Measurements from ENCODE around the gene PAX4.

The PAX4 gene

DNA sequence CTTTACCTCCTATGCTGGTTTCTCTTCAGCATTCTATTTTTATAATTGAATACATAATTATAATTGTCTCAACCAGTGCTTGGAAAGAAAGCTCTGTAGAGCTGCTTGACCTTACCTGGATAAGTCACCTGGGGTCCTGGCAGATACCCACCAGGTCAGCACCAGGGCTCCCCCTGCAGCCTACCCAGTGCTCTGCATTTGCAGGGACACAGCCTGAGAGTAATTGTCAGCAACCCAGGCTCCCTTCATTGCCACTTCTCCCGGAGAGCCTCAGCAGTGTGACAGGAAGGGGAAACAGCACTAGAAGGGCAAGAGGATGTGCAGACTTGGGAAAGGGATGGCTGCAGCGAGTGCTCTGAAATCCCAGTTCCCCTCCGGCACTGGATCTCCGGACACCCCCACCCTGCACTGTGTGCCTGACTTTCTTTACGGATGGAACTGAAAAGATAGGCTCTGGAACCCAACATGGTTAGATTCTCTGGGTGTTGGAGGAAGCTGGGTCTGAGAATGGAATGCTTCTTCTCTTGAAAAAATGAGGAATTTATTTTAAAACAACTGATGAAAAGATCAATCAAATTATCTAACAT, 11.4 kb upstream of the PAX4 start:
- DNase-seq = no peak

GRCh38 chr7:127628445-127628844, 10.5 kb upstream of the PAX4 start:
- no peak for DNase-seq

GRCh38 chr7:127625331-127625730, 7.4 kb upstream of the PAX4 start:
- no peak for DNase-seq

DNA sequence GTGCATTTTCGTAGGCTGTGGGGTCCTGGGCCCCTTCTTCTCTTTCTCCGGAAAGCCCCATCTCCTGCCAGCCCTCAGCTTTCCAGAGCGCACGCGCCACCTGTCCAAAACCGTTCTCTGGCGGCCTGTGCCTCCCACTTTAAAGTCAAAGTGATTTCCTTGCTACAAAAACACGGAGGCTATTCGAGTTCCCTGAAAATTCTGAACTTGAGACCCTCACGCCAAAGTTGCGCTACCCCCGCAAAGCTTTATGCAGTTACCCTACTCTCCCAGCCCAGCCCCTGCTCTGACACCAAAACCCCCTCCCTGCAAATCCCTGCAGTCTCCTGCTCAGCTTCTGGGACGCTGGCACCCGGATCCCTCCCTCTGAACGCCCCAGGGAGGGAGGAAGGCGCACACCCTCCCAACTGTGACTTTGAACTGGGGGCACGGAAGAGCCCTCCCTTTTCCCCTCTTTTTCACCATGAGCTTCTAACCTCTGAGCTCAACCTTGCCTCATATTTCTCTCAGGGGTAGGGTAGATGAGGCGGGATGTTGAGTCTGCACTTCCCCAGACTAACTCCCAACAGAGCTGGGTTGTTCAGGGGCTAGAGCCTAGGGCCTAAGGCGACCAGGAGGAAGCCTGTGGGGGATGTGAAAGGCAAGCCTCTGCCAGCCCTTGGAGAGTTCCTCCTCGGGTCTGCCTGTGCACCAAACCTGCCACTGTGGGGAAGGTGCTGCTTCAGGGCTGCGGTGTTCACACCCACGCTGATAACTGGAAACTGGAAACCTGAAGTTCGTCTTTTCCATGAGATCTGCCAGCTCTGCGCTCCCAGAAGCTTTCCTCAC, 2.7 kb upstream of the PAX4 start:
- no peak for DNase-seq

GRCh38 chr7:127619681-127620405, 1.9 kb upstream of the PAX4 start:
- DNase-seq = no peak

DNA sequence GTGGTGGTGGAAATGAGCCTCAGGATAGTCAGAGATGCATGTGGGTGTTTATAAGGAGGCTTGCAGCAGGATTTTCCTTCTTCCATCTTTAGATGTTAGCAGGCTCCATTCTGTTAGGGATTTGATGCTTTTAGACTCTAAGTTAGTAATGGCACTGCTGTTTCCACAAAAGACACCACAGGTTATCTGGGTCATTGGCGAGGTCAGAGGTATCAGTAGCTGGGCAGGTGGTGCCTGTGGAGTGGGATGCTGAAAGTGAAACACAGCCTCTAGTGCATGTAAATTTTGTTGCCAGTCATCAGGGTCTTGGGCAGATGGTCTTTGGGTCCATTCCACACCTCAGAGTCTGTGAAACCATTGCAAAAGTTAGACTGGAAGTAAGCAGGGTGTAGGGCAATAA, 833 bp upstream of the PAX4 start:
- no peak for DNase-seq

DNA sequence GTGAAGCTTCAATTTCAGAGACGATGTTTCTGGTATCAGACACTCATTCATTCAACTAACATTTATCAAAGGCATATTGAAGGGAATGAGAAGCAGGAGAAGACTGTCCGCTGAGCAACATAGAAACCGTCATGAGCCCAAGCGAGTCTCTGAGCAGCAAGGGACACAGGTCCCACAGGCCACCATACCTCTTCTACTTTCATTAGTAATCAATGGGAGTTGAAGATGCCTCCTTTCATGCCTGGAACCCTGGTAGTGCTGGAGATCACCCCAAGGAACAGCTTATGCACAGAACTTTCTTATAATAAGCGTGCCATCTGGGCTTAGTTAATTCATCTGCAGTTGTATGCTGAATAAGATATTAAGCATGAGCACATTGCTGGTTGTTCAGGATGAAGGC, 1.2 kb downstream of the PAX4 start:
- DNase-seq = no peak

DNA sequence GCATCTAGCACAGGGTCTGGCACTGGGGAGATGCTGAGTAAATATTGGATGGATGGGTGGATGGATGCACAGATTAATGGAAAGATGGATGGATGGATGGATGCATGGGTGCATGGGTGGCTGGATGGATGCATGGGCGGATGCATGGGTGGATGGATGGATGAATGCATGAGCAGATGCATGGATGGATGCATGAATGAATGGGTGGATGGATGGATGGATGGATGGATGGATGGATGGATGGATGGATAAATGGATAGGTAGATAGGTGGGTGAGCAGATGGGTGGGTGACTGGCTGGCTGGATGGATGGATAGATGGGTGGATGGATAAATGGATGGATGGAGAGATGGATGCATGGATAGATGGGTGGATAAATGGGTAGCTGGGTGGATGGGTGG, 5.7 kb downstream of the PAX4 start:
- no peak for DNase-seq

DNA sequence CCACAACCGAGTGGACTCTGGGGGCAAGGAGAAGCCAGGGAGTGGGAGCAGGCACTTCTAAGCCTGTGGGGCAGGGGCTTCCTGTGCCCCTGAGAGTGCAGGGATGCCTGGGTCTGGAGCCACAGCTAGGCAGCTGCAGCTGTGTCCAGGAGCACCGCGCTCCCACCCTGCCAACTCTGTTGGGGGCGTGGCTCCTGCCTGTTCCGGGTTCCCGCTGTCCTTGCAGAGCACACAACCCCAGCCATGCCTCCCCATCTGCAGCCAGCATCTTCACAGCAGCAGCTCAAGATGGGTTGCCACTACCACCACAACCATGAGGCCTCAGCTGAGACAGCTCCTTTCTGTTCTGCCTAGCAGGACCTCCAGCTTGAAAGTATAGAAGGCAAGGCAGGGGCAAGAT, 8.6 kb downstream of the PAX4 start:
- DNase-seq = no peak

- DNase-seq = no peak
Measured at GRCh38 chr7:127608446-127608845, 9.5 kb downstream of the PAX4 start.

GRCh38 chr7:127600885-127601284, 17.1 kb downstream of the PAX4 start:
- no peak for DNase-seq

GRCh38 chr7:127598318-127598717, 19.6 kb downstream of the PAX4 start:
- no peak for DNase-seq

- DNase-seq = no peak
Measured at GRCh38 chr7:127595737-127596136, 22.2 kb downstream of the PAX4 start.

DNA sequence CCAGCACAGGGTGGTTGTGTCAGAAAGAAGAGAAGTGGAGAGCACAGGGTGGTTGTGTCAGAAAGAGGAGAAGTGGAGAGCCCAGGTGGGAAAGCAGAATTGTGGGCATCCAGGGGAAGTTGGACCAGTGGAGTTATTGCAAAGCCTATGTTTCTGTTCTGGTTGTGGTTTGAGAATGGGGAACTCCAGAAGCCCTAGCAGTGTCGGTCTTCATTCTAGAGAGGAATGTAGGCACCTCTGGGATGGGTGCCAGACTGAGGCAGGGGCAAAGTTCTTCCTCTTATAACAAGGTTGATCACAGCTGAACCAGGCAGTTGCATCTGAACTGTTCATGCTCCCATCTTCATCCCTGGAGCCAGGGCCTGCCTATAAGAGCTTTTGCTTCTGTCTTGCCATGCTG, 23.5 kb downstream of the PAX4 start:
- DNase-seq = peak in 9 of 56 donors; percentile 3 to 45 (median 15)

- DNase-seq = no peak
Measured at GRCh38 chr7:127592550-127592949, 25.4 kb downstream of the PAX4 start.

GRCh38 chr7:127591591-127591990, 26.4 kb downstream of the PAX4 start:
- no peak for DNase-seq

DNA sequence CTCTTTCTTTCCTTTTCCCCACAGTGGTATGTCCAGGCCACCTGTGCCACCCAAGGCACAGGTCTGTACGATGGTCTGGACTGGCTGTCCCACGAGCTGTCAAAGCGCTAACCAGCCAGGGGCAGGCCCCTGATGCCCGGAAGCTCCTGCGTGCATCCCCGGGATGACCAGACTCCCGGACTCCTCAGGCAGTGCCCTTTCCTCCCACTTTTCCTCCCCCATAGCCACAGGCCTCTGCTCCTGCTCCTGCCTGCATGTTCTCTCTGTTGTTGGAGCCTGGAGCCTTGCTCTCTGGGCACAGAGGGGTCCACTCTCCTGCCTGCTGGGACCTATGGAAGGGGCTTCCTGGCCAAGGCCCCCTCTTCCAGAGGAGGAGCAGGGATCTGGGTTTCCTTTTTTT, 26.8 kb downstream of the PAX4 start:
- DNase-seq = no peak

DNA sequence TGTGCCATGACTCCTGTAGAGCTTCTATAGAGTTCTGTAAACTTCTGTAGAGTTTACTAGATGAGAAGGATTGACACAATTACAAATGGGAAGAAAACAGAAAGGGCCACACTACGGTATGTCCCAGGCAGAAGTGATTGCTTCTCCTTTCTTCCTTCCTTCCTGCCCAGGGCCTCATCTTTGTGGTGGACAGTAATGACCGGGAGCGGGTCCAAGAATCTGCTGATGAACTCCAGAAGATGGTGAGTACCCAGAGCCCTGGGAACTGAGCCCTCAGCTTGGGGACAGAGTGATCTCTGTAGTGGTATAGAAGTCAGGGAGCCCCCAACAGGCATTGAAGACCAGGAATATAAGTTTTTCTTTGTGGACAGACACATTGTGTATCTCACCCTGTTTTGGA, 28.0 kb downstream of the PAX4 start:
- DNase-seq = peak in 1 of 56 donors; percentile 3

DNA sequence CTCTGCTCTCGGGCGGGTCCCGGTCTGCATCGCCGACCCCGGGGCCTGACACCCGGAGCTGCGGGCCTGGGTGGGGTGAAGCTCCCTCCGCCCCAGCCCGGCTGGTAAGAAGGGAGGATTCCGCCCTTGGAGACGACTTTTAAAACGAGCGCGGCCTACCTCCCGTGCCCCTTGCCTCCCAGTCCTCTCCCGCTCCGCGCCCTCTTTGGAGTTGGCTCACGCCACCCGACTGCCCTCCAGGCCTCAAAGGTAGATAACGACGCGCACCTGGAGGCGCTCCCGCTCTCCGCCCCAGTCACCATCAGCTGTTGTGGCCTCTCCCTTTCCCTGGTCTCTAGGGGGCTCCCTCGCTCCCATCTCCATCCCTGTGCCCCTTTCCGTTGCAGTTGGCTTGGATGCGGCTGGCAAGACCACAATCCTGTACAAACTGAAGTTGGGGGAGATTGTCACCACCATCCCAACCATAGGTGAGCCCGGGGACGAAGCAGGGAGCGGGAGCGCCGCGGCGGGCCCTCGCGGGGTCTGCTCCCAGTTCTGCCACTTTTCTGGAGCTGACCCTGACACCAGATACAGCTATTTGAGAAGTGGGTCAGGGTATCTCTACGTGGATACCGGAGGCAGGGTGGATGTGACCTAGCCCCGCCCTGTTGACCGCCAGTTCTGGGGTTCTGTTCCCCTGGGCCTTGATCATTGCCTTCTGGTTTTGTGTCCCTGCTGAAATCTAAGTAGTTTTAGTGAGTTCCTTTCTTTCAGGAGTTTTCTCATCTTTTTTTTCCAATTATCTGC, 29.1 kb downstream of the PAX4 start:
- DNase-seq = peak in 45 of 56 donors; percentile 13 to 65 (median 47)

GRCh38 chr7:127588019-127588696, 29.8 kb downstream of the PAX4 start, which contains the start of gene ARF5:
ARF5 (plus strand) TSS chr7:127588411; CDS start chr7:127588499, 88 bp downstream.
- DNase-seq = peak; percentile 3 to 93 (median 80)

- DNase-seq = peak in 9 of 56 donors; percentile 10 to 52 (median 21)
Measured at GRCh38 chr7:127587663-127588018, 30.3 kb downstream of the PAX4 start.

Measured in amygdala (tissue), 56 donors.